Adrenal gland (tissue), 12 donors: ENCODE measurements around the gene TOX2. TPM values are rescaled to one million over a fixed set of nuclear protein-coding genes. Genes with fewer than 3 reads are reported as not detected.
A peak's percentile ranks its signal among the peaks of the same experiment; 100 is the strongest.

Experiments
- DNase-seq, 7 donors: peaks; one replicate each; pipeline ENCODE4 v3.0.0-alpha.2; 2019 to 2020
- H3K27ac ChIP-seq, 5 donors: fragments of 200-600 bp; sonication (generic) in 4 of 5; 1 replicate in 3 of 5; 2 replicates in 2 of 5; pipeline versions ENCODE4 v1.5.1 to v1.8.0; 2016 to 2020; ENCODE audit warnings: mild to moderate bottlenecking in 1 of 5
- H3K27me3 ChIP-seq: fragments of 200-600 bp; 2 replicates; pipeline ENCODE4 v1.8.0; 2021
- H3K36me3 ChIP-seq, 2 donors: fragments of 200-600 bp; replicated peaks in 1 of 2; 1 replicate in 1 of 2; 2 replicates in 1 of 2; pipeline versions ENCODE4 v1.5.1 to v1.8.0; 2018 to 2022
- H3K4me1 ChIP-seq, 2 donors: fragments of 200-600 bp; replicated peaks in 1 of 2; 1 replicate in 1 of 2; 2 replicates in 1 of 2; pipeline versions ENCODE4 v1.5.1 to v1.8.0; 2018 to 2021
- H3K4me3 ChIP-seq, 4 donors: fragments of 200-600 bp; sonication (generic) in 3 of 4; one replicate each; pipeline ENCODE4 v1.5.1; 2016 to 2018
- H3K9me3 ChIP-seq, 3 donors: fragments of 200-600 bp; sonication (generic) in 1 of 3; replicated peaks in 1 of 3; 1 replicate in 2 of 3; 2 replicates in 1 of 3; pipeline versions ENCODE4 v1.5.1 to v1.8.0; 2016 to 2021
- CTCF ChIP-seq, 6 experiments: fragments of 450-650 bp in 4 of 6; fragments of 200-600 bp in 2 of 6; sonication (generic) in 1 of 6; IDR thresholded peaks; 1 replicate in 5 of 6; 2 replicates in 1 of 6; pipeline versions ENCODE4 v1.5.1 to v1.8.0; 2016 to 2021; ENCODE audit warnings: antibody characterized with exemption in 6 of 6, mild to moderate bottlenecking in 2 of 6, moderate library complexity in 1 of 6
- POLR2A ChIP-seq, 2 donors: fragments of 450-650 bp; IDR thresholded peaks; one replicate each; pipeline ENCODE4 v1.6.1; 2017; ENCODE audit warnings: antibody characterized with exemption in 2 of 2, mild to moderate bottlenecking in 2 of 2, moderate library complexity in 1 of 2
- WGBS, 4 donors: extraction: QIAGEN DNeasy Blood & Tissue Kit in 2 of 4; methylation state at CpG; one replicate each; pipeline versions ENCODE4 v1.1.5 to v1.1.7; 2013 to 2017; 5-methylcytosine and 5-hydroxymethylcytosine counted together
- intact Hi-C, 2 donors: fragments of 100-400 bp; cut with DNase I; formaldehyde crosslinking; loops; one replicate each; pipeline versions ENCODE4 v1.14.1 to v1.15.0; 2022 to 2023
- polyA plus RNA-seq, 3 donors: library from polyadenylated mRNA; stranded (reverse); fragments of 200-250 nt in 2 of 3; fragments of 350-450 nt in 1 of 3; fragmentation: Illumina TruSeq in 1 of 3; extraction: RNeasy Lipid Tissue Mini Kit (QIAGEN cat#74804) in 1 of 3; gene quantifications; one replicate each; pipeline ENCODE4 v1.2.3, GENCODE V29; 2013 to 2014
- total RNA-seq, 9 donors: library from RNA; depleted of rRNA in 4 of 9; stranded (reverse); fragments of >200 nt in 4 of 9; fragments of 120-200 nt in 1 of 9; fragmentation: NEBNext Ultra II Directional in 1 of 9; extraction: Animal tissue kit (Norgen Biotek cat#: 25700) in 1 of 9; gene quantifications; one replicate each; pipeline versions ENCODE4 v1.1.0 to v1.2.4, GENCODE V29; 2013 to 2023
- donor health status: healthy with polysubstance abuse.
- donor health status: Bipolar disorder and iron deficiency.
- donor health status: DM: yes; HTN: yes; CAD: no.
- donor health status: DM: no; HTN: no; CAD: no.
- donor health status: DM: no; HTN: no; CAD: no.
- donor health status: DM: yes; HTN: yes; CAD: no.

TOX2 gene
- total and polyA plus RNA-seq, 12 donors, result 0.33 to 7.6 (median 2.8) TPM

GRCh38 chr20:43983359-43983758 lies 68.7 kb downstream of the TOX2 start:
- intact Hi-C loops, result no loop called here
- H3K27me3 ChIP-seq, result no peaks in the 10 kb centered on the region
- H3K9me3 ChIP-seq, result no peaks in the 10 kb centered on the region
- no peak overlapping the region for H3K4me3 ChIP-seq
- no peak overlapping the region for H3K27ac ChIP-seq
- WGBS, 4 donors, result 93 to 99% (median 96%) methylated on average over 5 of the region's 5 CpGs
- no peaks in the 10 kb centered on the region for H3K36me3 ChIP-seq
- no peaks in the 10 kb centered on the region for H3K4me1 ChIP-seq
- no peak for TF ChIP-seq POLR2A (IDR thresholded peaks at IDR 0.05)
- TF ChIP-seq CTCF (IDR thresholded peaks at IDR 0.05), result peak in 1 of 6 experiments; percentile 25
- peak in 2 of 7 donors; percentile 17 to 44 for DNase-seq

GRCh38 chr20:43983904-43984361 lies 69.3 kb downstream of the TOX2 start:
- TF ChIP-seq CTCF (IDR thresholded peaks at IDR 0.05) (no peak), POLR2A (IDR thresholded peaks at IDR 0.05) (no peak)
- no peaks in the 10 kb centered on the region for H3K4me1 ChIP-seq
- H3K27me3 ChIP-seq, result no peaks in the 10 kb centered on the region
- WGBS, 4 donors, result 75 to 92% (median 83%) methylated on average over 6 of the region's 6 CpGs
- intact Hi-C loops, result no loop called here
- no peaks in the 10 kb centered on the region for H3K9me3 ChIP-seq
- peak in 1 of 7 donors; percentile 9 for DNase-seq
- H3K4me3 ChIP-seq, result no peak overlapping the region
- H3K36me3 ChIP-seq, result no peaks in the 10 kb centered on the region
- H3K27ac ChIP-seq, result no peak overlapping the region

GRCh38 chr20:43984587-43984986 lies 69.9 kb downstream of the TOX2 start:
- peak in 1 of 7 donors; percentile 30 for DNase-seq
- Histone ChIP-seq H3K4me3 (no peak overlapping the region), H3K9me3 (no peaks in the 10 kb centered on the region), H3K36me3 (no peaks in the 10 kb centered on the region), H3K4me1 (no peaks in the 10 kb centered on the region), H3K27me3 (no peaks in the 10 kb centered on the region), H3K27ac (no peak overlapping the region)
- intact Hi-C loops, result no loop called here
- TF ChIP-seq CTCF (IDR thresholded peaks at IDR 0.05) (no peak), POLR2A (IDR thresholded peaks at IDR 0.05) (no peak)
- WGBS, 4 donors, result 52 to 71% (median 65%) methylated on average over 4 of the region's 4 CpGs

- TF ChIP-seq POLR2A (IDR thresholded peaks at IDR 0.05), result no peak
- TF ChIP-seq CTCF (IDR thresholded peaks at IDR 0.05), result no peak
- 81 to 92% (median 91%) methylated on average over 3 of the region's 3 CpGs; no CpG with 5 or more reads in 1 of the 4 donors for WGBS, 4 donors
- Histone ChIP-seq H3K36me3 (no peaks in the 10 kb centered on the region), H3K27me3 (no peaks in the 10 kb centered on the region), H3K4me3 (no peak overlapping the region), H3K4me1 (no peaks in the 10 kb centered on the region), H3K27ac (no peak overlapping the region), H3K9me3 (no peaks in the 10 kb centered on the region)
- peak in 1 of 7 donors; percentile 23 for DNase-seq
- intact Hi-C loops, result no loop called here
Measured at GRCh38 chr20:43985121-43985520, 70.5 kb downstream of the TOX2 start.
